HepG2 (cell line): ENCODE measurements around the gene LBX2. TPM values are rescaled to one million over a fixed set of nuclear protein-coding genes. Genes with fewer than 3 reads are reported as not detected.
A peak's percentile ranks its signal among the peaks of the same experiment; 100 is the strongest.

Source experiments
- BCLAF1 ChIP-seq: fragments of 450-650 bp; IDR thresholded peaks from 2 replicates; pipeline ENCODE4 v1.6.1; 2017; ENCODE audit warnings: mild to moderate bottlenecking
- BRD4 ChIP-seq: sonication (generic); formaldehyde crosslinking; IDR thresholded peaks from 2 replicates; pipeline ENCODE4 v1.4.0; 2020; ENCODE audit warnings: missing genetic modification reagents
- DPF2 ChIP-seq: sonication (generic); formaldehyde crosslinking; IDR thresholded peaks from 2 replicates; pipeline ENCODE4 v1.4.0; 2020; ENCODE audit warnings: mild to moderate bottlenecking, low read depth, missing genetic modification reagents, borderline replicate concordance
- HDAC6 ChIP-seq: fragments of 200-600 bp; sonication (generic); IDR thresholded peaks from 2 replicates; pipeline ENCODE4 v1.7.0; 2017; ENCODE audit warnings: mild to moderate bottlenecking, antibody characterized with exemption, low read length, low read depth
- HIVEP1 ChIP-seq: sonication (generic); formaldehyde crosslinking; IDR thresholded peaks from 2 replicates; pipeline ENCODE4 v1.4.0; 2020; ENCODE audit warnings: mild to moderate bottlenecking, missing genetic modification reagents
- KLF15 ChIP-seq: sonication (generic); formaldehyde crosslinking; IDR thresholded peaks from 2 replicates; pipeline ENCODE4 v1.8.1; 2023; ENCODE audit warnings: borderline replicate concordance, mild to moderate bottlenecking, inconsistent platforms, missing genetic modification reagents, mixed read lengths
- MATR3 ChIP-seq: sonication (generic); formaldehyde crosslinking; IDR thresholded peaks from 2 replicates; pipeline ENCODE4 v1.4.0; 2020; ENCODE audit warnings: missing genetic modification reagents
- MED13 ChIP-seq: sonication (generic); formaldehyde crosslinking; IDR thresholded peaks from 2 replicates; pipeline ENCODE4 v1.5.0; 2020; ENCODE audit warnings: missing genetic modification reagents
- MNT ChIP-seq: fragments of 450-650 bp; IDR thresholded peaks from 2 replicates; pipeline ENCODE4 v1.6.1; 2016
- POLR2A ChIP-seq, 2 experiments: IDR thresholded peaks; 2 replicates each; pipeline ENCODE4 v1.6.1; 2011; ENCODE audit warnings: low read depth in 2 of 2, low read length in 2 of 2, mild to moderate bottlenecking in 1 of 2, moderate library complexity in 1 of 2; ENCODE audit not compliant: insufficient read depth in 1 of 2
- RBM22 ChIP-seq: fragments of 200-400 bp; formaldehyde crosslinking; optimal IDR thresholded peaks from 2 replicates; pipeline ENCODE3; 2017; ENCODE audit warnings: mild to moderate bottlenecking, low read length, moderate library complexity
- REST ChIP-seq, 2 experiments: IDR thresholded peaks; 2 replicates each; pipeline ENCODE4 v1.6.1; 2011 to 2012; ENCODE audit warnings: low read length in 2 of 2, borderline replicate concordance in 1 of 2, low read depth in 1 of 2, mild to moderate bottlenecking in 1 of 2, moderate library complexity in 1 of 2
- SOX6 ChIP-seq, 2 experiments: fragments of 450-650 bp in 1 of 2; sonication (generic) in 1 of 2; formaldehyde crosslinking in 1 of 2; IDR thresholded peaks; 2 replicates each; pipeline versions ENCODE4 v1.4.0 to v1.6.1; 2017 to 2020; ENCODE audit warnings: antibody characterized with exemption in 1 of 2, mild to moderate bottlenecking in 1 of 2, missing genetic modification reagents in 1 of 2
- THRA ChIP-seq: sonication (generic); formaldehyde crosslinking; IDR thresholded peaks from 2 replicates; pipeline ENCODE4 v1.4.0; 2020; ENCODE audit warnings: missing genetic modification reagents, borderline replicate concordance
- U2AF1 ChIP-seq: fragments of 200-400 bp; formaldehyde crosslinking; optimal IDR thresholded peaks from 2 replicates; pipeline ENCODE3; 2017; ENCODE audit warnings: mild to moderate bottlenecking, low read depth, low read length
- XRCC5 ChIP-seq: fragments of 200-400 bp; formaldehyde crosslinking; optimal IDR thresholded peaks from 2 replicates; pipeline ENCODE3; 2017; ENCODE audit warnings: mild to moderate bottlenecking, low read length
- ZNF337 ChIP-seq: sonication (generic); formaldehyde crosslinking; IDR thresholded peaks from 2 replicates; pipeline ENCODE4 v1.5.1; 2020; ENCODE audit warnings: missing genetic modification reagents, low read depth, mild to moderate bottlenecking, borderline replicate concordance
- ZNF530 ChIP-seq: sonication (generic); formaldehyde crosslinking; IDR thresholded peaks from 2 replicates; pipeline ENCODE4 v1.5.0; 2020; ENCODE audit warnings: low read depth, mild to moderate bottlenecking, missing genetic modification reagents
- ZNF740 ChIP-seq: sonication (generic); formaldehyde crosslinking; IDR thresholded peaks from 2 replicates; pipeline ENCODE4 v1.4.0; 2020; ENCODE audit warnings: missing genetic modification reagents
- polyA plus RNA-seq, 8 experiments: library from polyadenylated mRNA; depleted of rRNA in 3 of 8; stranded (reverse) in 7 of 8; unstranded in 1 of 8; fragments of >200 nt; fragmentation: Illumina TruSeq in 4 of 8; extraction: Trizol in 4 of 8; gene quantifications; 2 replicates each; pipeline versions ENCODE4 v1.2.1 to v1.2.3, GENCODE V29; 2011 to 2016; ENCODE audit warnings: low read depth in 4 of 8, missing spikeins in 1 of 8, mixed read lengths in 1 of 8; ENCODE audit not compliant: insufficient read depth in 1 of 8
- total RNA-seq, 5 experiments: library from RNA; depleted of rRNA; stranded (reverse); fragments of >200 nt; fragmentation: Illumina TruSeq; extraction: Trizol; gene quantifications; 2 replicates each; pipeline ENCODE4 v1.2.3, GENCODE V29; 2016; ENCODE audit warnings: low read depth in 1 of 5

LBX2 gene
- total and polyA plus RNA-seq, 2 of the 13 experiments (the other 11 are each of a cell fraction or from before 2014, with no cell fraction given), result 6.4 to 8.1 TPM

- TF ChIP-seq U2AF1 (peak; percentile 99), BCLAF1 (no peak), REST (IDR thresholded peaks at IDR 0.05; ENCODE audit: borderline replicate concordance in 1 of 2, low read depth in 1 of 2, low read length in 2 of 2) (peak in 1 of 2 experiments; percentile 28; a peak in 1 of 4 replicates), KLF15 (CRISPR knock-in tag) (peak; percentile 81; the same call in 1 of the 2 replicates), MNT (no peak), ZNF530 (CRISPR knock-in tag) (no peak), ZNF740 (CRISPR knock-in tag) (no peak), SOX6 (IDR thresholded peaks at IDR 0.05) (no peak), SOX6 (CRISPR knock-in tag; IDR thresholded peaks at IDR 0.05) (no peak; the same call in 1 of the 2 replicates), BRD4 (no peak; the same call in 1 of the 2 replicates), ZNF337 (CRISPR knock-in tag) (peak; percentile 82; the same call in 1 of the 2 replicates), RBM22 (peak; percentile 92), MED13 (CRISPR knock-in tag) (no peak), HIVEP1 (CRISPR knock-in tag) (no peak), POLR2A (IDR thresholded peaks at IDR 0.05; ENCODE audit: insufficient read depth in 1 of 2, low read depth in 2 of 2, low read length in 2 of 2) (peak in 1 of 2 experiments; percentile 33; a peak in 1 of 4 replicates), DPF2 (CRISPR knock-in tag) (no peak; the same call in 1 of the 2 replicates), XRCC5 (peak; percentile 18), MATR3 (CRISPR knock-in tag) (no peak), THRA (CRISPR knock-in tag) (no peak), HDAC6 (no peak)
Observed at GRCh38 chr2:74502720-74503505, 3.5 kb upstream of the LBX2 start (continued).
